WTC11 (cell line): ENCODE results near the gene CSKMT.

Source experiments
- ELF4 ChIP-seq: sonication (generic); formaldehyde crosslinking; IDR thresholded peaks from 2 replicates; pipeline ENCODE4 v1.8.1; 2022; ENCODE audit warnings: low read depth, mild to moderate bottlenecking, moderate library complexity, missing genetic modification reagents
- TF ChIP-seq, protein P1 (sequence below): fragments of 200-600 bp; IDR thresholded peaks from 2 replicates; pipeline ENCODE4 v1.8.0; 2022; ENCODE audit warnings: antibody characterized with exemption
- TF ChIP-seq, protein P2 (sequence below): fragments of 250-450 bp; sonication (Bioruptor Pico); IDR thresholded peaks from 2 replicates; pipeline ENCODE4 v1.9.0; 2021; ENCODE audit warnings: mild to moderate bottlenecking
- TF ChIP-seq, protein P3 (sequence below): sonication (generic); formaldehyde crosslinking; conservative IDR thresholded peaks from 2 replicates; pipeline ENCODE4 v1.8.1; 2022; ENCODE audit warnings: mild to moderate bottlenecking, missing genetic modification reagents

DNA sequence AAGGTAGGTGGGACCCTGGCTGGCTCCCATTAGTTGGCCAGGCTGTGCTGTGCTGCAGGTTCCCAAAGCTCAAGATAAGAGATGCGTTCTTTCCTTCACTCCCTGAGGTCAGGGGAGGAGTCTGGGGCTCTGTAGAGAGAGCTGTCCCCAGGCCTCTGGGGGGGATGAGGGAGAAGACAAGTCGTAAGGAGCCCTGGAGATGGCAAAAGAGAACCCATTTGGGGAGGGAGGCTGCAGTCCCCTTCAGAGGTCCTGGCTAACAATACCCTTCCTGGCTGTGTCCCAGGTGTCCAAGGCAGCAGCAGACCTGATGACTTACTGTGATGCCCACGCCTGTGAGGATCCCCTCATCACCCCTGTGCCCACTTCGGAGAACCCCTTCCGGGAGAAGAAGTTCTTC, 43.3 kb downstream of the CSKMT start:
- no peak for TF ChIP-seq ELF4
- TF ChIP-seq, protein P1, sequence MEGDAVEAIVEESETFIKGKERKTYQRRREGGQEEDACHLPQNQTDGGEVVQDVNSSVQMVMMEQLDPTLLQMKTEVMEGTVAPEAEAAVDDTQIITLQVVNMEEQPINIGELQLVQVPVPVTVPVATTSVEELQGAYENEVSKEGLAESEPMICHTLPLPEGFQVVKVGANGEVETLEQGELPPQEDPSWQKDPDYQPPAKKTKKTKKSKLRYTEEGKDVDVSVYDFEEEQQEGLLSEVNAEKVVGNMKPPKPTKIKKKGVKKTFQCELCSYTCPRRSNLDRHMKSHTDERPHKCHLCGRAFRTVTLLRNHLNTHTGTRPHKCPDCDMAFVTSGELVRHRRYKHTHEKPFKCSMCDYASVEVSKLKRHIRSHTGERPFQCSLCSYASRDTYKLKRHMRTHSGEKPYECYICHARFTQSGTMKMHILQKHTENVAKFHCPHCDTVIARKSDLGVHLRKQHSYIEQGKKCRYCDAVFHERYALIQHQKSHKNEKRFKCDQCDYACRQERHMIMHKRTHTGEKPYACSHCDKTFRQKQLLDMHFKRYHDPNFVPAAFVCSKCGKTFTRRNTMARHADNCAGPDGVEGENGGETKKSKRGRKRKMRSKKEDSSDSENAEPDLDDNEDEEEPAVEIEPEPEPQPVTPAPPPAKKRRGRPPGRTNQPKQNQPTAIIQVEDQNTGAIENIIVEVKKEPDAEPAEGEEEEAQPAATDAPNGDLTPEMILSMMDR: no peak
- TF ChIP-seq, protein P2, sequence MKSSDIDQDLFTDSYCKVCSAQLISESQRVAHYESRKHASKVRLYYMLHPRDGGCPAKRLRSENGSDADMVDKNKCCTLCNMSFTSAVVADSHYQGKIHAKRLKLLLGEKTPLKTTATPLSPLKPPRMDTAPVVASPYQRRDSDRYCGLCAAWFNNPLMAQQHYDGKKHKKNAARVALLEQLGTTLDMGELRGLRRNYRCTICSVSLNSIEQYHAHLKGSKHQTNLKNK (CRISPR knock-in tag): no peak
- TF ChIP-seq, protein P3, sequence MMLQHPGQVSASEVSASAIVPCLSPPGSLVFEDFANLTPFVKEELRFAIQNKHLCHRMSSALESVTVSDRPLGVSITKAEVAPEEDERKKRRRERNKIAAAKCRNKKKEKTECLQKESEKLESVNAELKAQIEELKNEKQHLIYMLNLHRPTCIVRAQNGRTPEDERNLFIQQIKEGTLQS (CRISPR knock-in tag): no peak
